GM12878 (cell line): ENCODE results near the gene LCN9. TPM values are rescaled to one million over a fixed set of nuclear protein-coding genes. Genes with fewer than 3 reads are reported as not detected.

Experiments
- polyA plus RNA-seq, 11 experiments: library from polyadenylated mRNA; depleted of rRNA in 4 of 11; unstranded in 6 of 11; stranded (reverse) in 5 of 11; fragments of >200 nt; fragmentation: Nextera tagmentation in 4 of 11; fragmentation: Illumina TruSeq in 1 of 11; extraction: Ambion mirVana in 4 of 11; extraction: Trizol in 1 of 11; gene quantifications; 1 replicate in 1 of 11; 2 replicates in 10 of 11; pipeline versions ENCODE4 v1.2.1 to v1.2.3, GENCODE V29; 2011 to 2016; ENCODE audit warnings: inconsistent platforms in 2 of 11, missing spikeins in 2 of 11, low read depth in 1 of 11
- total RNA-seq, 4 experiments: library from RNA; depleted of rRNA in 3 of 4; stranded (reverse); fragments of >200 nt in 3 of 4; fragmentation: Illumina TruSeq in 1 of 4; extraction: Trizol in 1 of 4; gene quantifications; 2 replicates each; pipeline versions ENCODE4 v1.2.1 to v1.2.3, GENCODE V29; 2013 to 2021

LCN9 gene
- total and polyA plus RNA-seq, 10 of the 15 experiments (the other 5 are each of a cell fraction or from before 2014, with no cell fraction given) = not detected

Other genes with a start within 250 kb of the LCN9 start
Only the 7 nearest of the 9 such genes appear.
- 78.5 and 86.9 TPM in 2 replicates for gene MRPS2, start 162.6 kb upstream of the LCN9 start, total RNA-seq (2014; rRNA removed)
- gene MRPS2, start 162.6 kb upstream of the LCN9 start, total RNA-seq (2014; rRNA removed; fragmentation: Illumina TruSeq; extraction: Trizol) = 33.4 and 42.2 TPM in 2 replicates
- gene MRPS2, start 162.6 kb upstream of the LCN9 start, total RNA-seq (2021) = 63.8 and 67.7 TPM in 2 replicates
- 24.1 and 71.4 TPM in 2 replicates for gene MRPS2, start 162.6 kb upstream of the LCN9 start, polyA plus RNA-seq (2011; rRNA removed)
- gene MRPS2, start 162.6 kb upstream of the LCN9 start, polyA plus RNA-seq (2014; fragmentation: Illumina TruSeq; extraction: Trizol) = 14.3 and 61.9 TPM in 2 replicates
- gene MRPS2, start 162.6 kb upstream of the LCN9 start, polyA plus RNA-seq (2014; fragmentation: Nextera tagmentation; extraction: Ambion mirVana) = 10 to 100 TPM in 1 of 2 experiments, 1 to 10 TPM in 1; 3.3 to 14.5 TPM
- 103 and 115 TPM in 2 replicates for gene MRPS2, start 162.6 kb upstream of the LCN9 start, polyA plus RNA-seq (2014; rRNA removed)
- gene MRPS2, start 162.6 kb upstream of the LCN9 start, polyA plus RNA-seq (2016; fragmentation: Nextera tagmentation; extraction: Ambion mirVana) = 100 to 1,000 TPM in 1 of 2 experiments, 10 to 100 TPM in 1; 97.8 to 101 TPM
- gene LCN1, start 141.9 kb upstream of the LCN9 start, total RNA-seq (2014; rRNA removed) = not detected in 2 replicates
- gene LCN1, start 141.9 kb upstream of the LCN9 start, total RNA-seq (2014; rRNA removed; fragmentation: Illumina TruSeq; extraction: Trizol) = not detected in 2 replicates
- not detected in 2 replicates for gene LCN1, start 141.9 kb upstream of the LCN9 start, total RNA-seq (2021)
- gene LCN1, start 141.9 kb upstream of the LCN9 start, polyA plus RNA-seq (2011; rRNA removed) = not detected in 2 replicates
- gene LCN1, start 141.9 kb upstream of the LCN9 start, polyA plus RNA-seq (2014; fragmentation: Illumina TruSeq; extraction: Trizol) = not detected in 2 replicates
- gene LCN1, start 141.9 kb upstream of the LCN9 start, polyA plus RNA-seq (2014; fragmentation: Nextera tagmentation; extraction: Ambion mirVana) = not detected
- gene LCN1, start 141.9 kb upstream of the LCN9 start, polyA plus RNA-seq (2014; rRNA removed) = not detected in 2 replicates
- not detected for gene LCN1, start 141.9 kb upstream of the LCN9 start, polyA plus RNA-seq (2016; fragmentation: Nextera tagmentation; extraction: Ambion mirVana)
- gene OBP2A, start 117.2 kb upstream of the LCN9 start, total RNA-seq (2014; rRNA removed) = not detected in 2 replicates
- not detected in 2 replicates for gene OBP2A, start 117.2 kb upstream of the LCN9 start, total RNA-seq (2014; rRNA removed; fragmentation: Illumina TruSeq; extraction: Trizol)
- gene OBP2A, start 117.2 kb upstream of the LCN9 start, total RNA-seq (2021) = not detected in 2 replicates
- gene OBP2A, start 117.2 kb upstream of the LCN9 start, polyA plus RNA-seq (2011; rRNA removed) = not detected in 2 replicates
- gene OBP2A, start 117.2 kb upstream of the LCN9 start, polyA plus RNA-seq (2014; fragmentation: Illumina TruSeq; extraction: Trizol) = not detected in 2 replicates
- gene OBP2A, start 117.2 kb upstream of the LCN9 start, polyA plus RNA-seq (2014; fragmentation: Nextera tagmentation; extraction: Ambion mirVana) = not detected
- not detected in 2 replicates for gene OBP2A, start 117.2 kb upstream of the LCN9 start, polyA plus RNA-seq (2014; rRNA removed)
- not detected for gene OBP2A, start 117.2 kb upstream of the LCN9 start, polyA plus RNA-seq (2016; fragmentation: Nextera tagmentation; extraction: Ambion mirVana)
- gene PAEP, start 101.6 kb upstream of the LCN9 start, total RNA-seq (2014; rRNA removed) = not detected in 2 replicates
- not detected in 2 replicates for gene PAEP, start 101.6 kb upstream of the LCN9 start, total RNA-seq (2014; rRNA removed; fragmentation: Illumina TruSeq; extraction: Trizol)
- gene PAEP, start 101.6 kb upstream of the LCN9 start, total RNA-seq (2021) = not detected in 2 replicates
- not detected in 2 replicates for gene PAEP, start 101.6 kb upstream of the LCN9 start, polyA plus RNA-seq (2011; rRNA removed)
- gene PAEP, start 101.6 kb upstream of the LCN9 start, polyA plus RNA-seq (2014; fragmentation: Illumina TruSeq; extraction: Trizol) = not detected in 2 replicates
- not detected for gene PAEP, start 101.6 kb upstream of the LCN9 start, polyA plus RNA-seq (2014; fragmentation: Nextera tagmentation; extraction: Ambion mirVana)
- not detected in 2 replicates for gene PAEP, start 101.6 kb upstream of the LCN9 start, polyA plus RNA-seq (2014; rRNA removed)
- gene PAEP, start 101.6 kb upstream of the LCN9 start, polyA plus RNA-seq (2016; fragmentation: Nextera tagmentation; extraction: Ambion mirVana) = not detected
- gene GLT6D1, start 23.8 kb upstream of the LCN9 start, total RNA-seq (2014; rRNA removed) = not detected in 2 replicates
- not detected in 2 replicates for gene GLT6D1, start 23.8 kb upstream of the LCN9 start, total RNA-seq (2014; rRNA removed; fragmentation: Illumina TruSeq; extraction: Trizol)
- gene GLT6D1, start 23.8 kb upstream of the LCN9 start, total RNA-seq (2021) = not detected in 2 replicates
- not detected in 2 replicates for gene GLT6D1, start 23.8 kb upstream of the LCN9 start, polyA plus RNA-seq (2011; rRNA removed)
- gene GLT6D1, start 23.8 kb upstream of the LCN9 start, polyA plus RNA-seq (2014; fragmentation: Illumina TruSeq; extraction: Trizol) = not detected in 2 replicates
- gene GLT6D1, start 23.8 kb upstream of the LCN9 start, polyA plus RNA-seq (2014; fragmentation: Nextera tagmentation; extraction: Ambion mirVana) = not detected
- gene GLT6D1, start 23.8 kb upstream of the LCN9 start, polyA plus RNA-seq (2014; rRNA removed) = not detected in 2 replicates
- gene GLT6D1, start 23.8 kb upstream of the LCN9 start, polyA plus RNA-seq (2016; fragmentation: Nextera tagmentation; extraction: Ambion mirVana) = not detected
- not detected in 2 replicates for gene SOHLH1, start 36.2 kb downstream of the LCN9 start, total RNA-seq (2014; rRNA removed)
- gene SOHLH1, start 36.2 kb downstream of the LCN9 start, total RNA-seq (2014; rRNA removed; fragmentation: Illumina TruSeq; extraction: Trizol) = not detected in 2 replicates
- gene SOHLH1, start 36.2 kb downstream of the LCN9 start, total RNA-seq (2021) = not detected in 2 replicates
- 0.06 TPM in 1 of 2 replicates, not detected in the other for gene SOHLH1, start 36.2 kb downstream of the LCN9 start, polyA plus RNA-seq (2011; rRNA removed)
- not detected in 2 replicates for gene SOHLH1, start 36.2 kb downstream of the LCN9 start, polyA plus RNA-seq (2014; fragmentation: Illumina TruSeq; extraction: Trizol)
- gene SOHLH1, start 36.2 kb downstream of the LCN9 start, polyA plus RNA-seq (2014; fragmentation: Nextera tagmentation; extraction: Ambion mirVana) = not detected
- gene SOHLH1, start 36.2 kb downstream of the LCN9 start, polyA plus RNA-seq (2014; rRNA removed) = not detected in 2 replicates
- gene SOHLH1, start 36.2 kb downstream of the LCN9 start, polyA plus RNA-seq (2016; fragmentation: Nextera tagmentation; extraction: Ambion mirVana) = not detected
- gene KCNT1, start 38.9 kb downstream of the LCN9 start, total RNA-seq (2014; rRNA removed) = not detected in 2 replicates
- gene KCNT1, start 38.9 kb downstream of the LCN9 start, total RNA-seq (2014; rRNA removed; fragmentation: Illumina TruSeq; extraction: Trizol) = not detected in 2 replicates
- gene KCNT1, start 38.9 kb downstream of the LCN9 start, total RNA-seq (2021) = not detected in 2 replicates
- gene KCNT1, start 38.9 kb downstream of the LCN9 start, polyA plus RNA-seq (2011; rRNA removed) = not detected in 2 replicates
- gene KCNT1, start 38.9 kb downstream of the LCN9 start, polyA plus RNA-seq (2014; fragmentation: Illumina TruSeq; extraction: Trizol) = not detected in 2 replicates
- not detected for gene KCNT1, start 38.9 kb downstream of the LCN9 start, polyA plus RNA-seq (2014; fragmentation: Nextera tagmentation; extraction: Ambion mirVana)
- not detected in 2 replicates for gene KCNT1, start 38.9 kb downstream of the LCN9 start, polyA plus RNA-seq (2014; rRNA removed)
- gene KCNT1, start 38.9 kb downstream of the LCN9 start, polyA plus RNA-seq (2016; fragmentation: Nextera tagmentation; extraction: Ambion mirVana) = not detected